Calu3 (cell line): Measurements from ENCODE around the gene MNX1. TPM values are rescaled to one million over a fixed set of nuclear protein-coding genes. Genes with fewer than 3 reads are reported as not detected.

Experiments
- BruUV-seq: library from RNA; stranded (reverse); fragments of 400-500 nt; replicated peaks from 2 replicates; lab custom pipeline; 2021; lab: Mats Ljungman, UMichigan
- CTCF ChIA-PET: fragments of 300-600 bp; sonication (Branson Sonifier 250); formaldehyde crosslinking; loops from one replicate; lab custom pipeline; 2022; ENCODE audit warnings: antibody characterized with exemption; lab: Charles Lee
- DNase-seq: peaks from one replicate; pipeline ENCODE4 v3.0.0; 2022
- H3K27ac Mint-ChIP-seq: one replicate; pipeline ENCODE4 v1.8.0; 2022; ENCODE audit warnings: mixed read lengths; ENCODE audit not compliant: unreplicated experiment
- H3K27me3 Mint-ChIP-seq: one replicate; pipeline ENCODE4 v1.8.0; 2022; ENCODE audit warnings: mixed read lengths; ENCODE audit not compliant: unreplicated experiment
- H3K36me3 Mint-ChIP-seq: one replicate; pipeline ENCODE4 v1.8.0; 2022; ENCODE audit warnings: mild to moderate bottlenecking, moderate library complexity, mixed read lengths; ENCODE audit not compliant: insufficient read depth, unreplicated experiment
- H3K4me1 Mint-ChIP-seq: one replicate; pipeline ENCODE4 v1.8.0; 2022; ENCODE audit warnings: mild to moderate bottlenecking, low read depth, mixed read lengths; ENCODE audit not compliant: unreplicated experiment
- H3K4me3 Mint-ChIP-seq: one replicate; pipeline ENCODE4 v1.8.0; 2022; ENCODE audit warnings: mild to moderate bottlenecking, low read depth, moderate library complexity, mixed read lengths; ENCODE audit not compliant: unreplicated experiment
- H3K9me3 Mint-ChIP-seq: one replicate; pipeline ENCODE4 v1.8.0; 2022; ENCODE audit warnings: low read depth, mixed read lengths; ENCODE audit not compliant: unreplicated experiment
- CTCF ChIP-seq: fragments of 200-600 bp; IDR thresholded peaks from one replicate; pipeline ENCODE4 v1.8.0; 2022; ENCODE audit warnings: antibody characterized with exemption; ENCODE audit not compliant: unreplicated experiment
- intact Hi-C: fragments of 100-400 bp; cut with micrococcal nuclease; formaldehyde crosslinking; loops from one replicate; pipeline ENCODE4 v1.10.0; 2022; ENCODE audit not compliant: unreplicated experiment
- total RNA-seq: library from RNA; stranded (reverse); gene quantifications from 2 replicates; pipeline ENCODE4 v1.2.3, GENCODE V29; 2022

MNX1 gene
- total RNA-seq, 1 experiment from 2014 or later = 28.4 TPM

GRCh38 chr7:157047148-157047547, 36.7 kb upstream of the MNX1 start:
- Mint-ChIP-seq H3K4me1 (peaks cover 9% of the 10 kb centered on the region), H3K27ac (no peak overlapping the region), H3K4me3 (no peak overlapping the region), H3K27me3 (peaks cover 14% of the 10 kb centered on the region), H3K9me3 (no peaks in the 10 kb centered on the region), H3K36me3 (no peaks in the 10 kb centered on the region)
- CTCF ChIA-PET = interaction anchor here (0.7 kb wide), 1 partner anchor 230 kb away, joined by 3 read pairs; no protein-coding TSS in a partner anchor
- peak; percentile 51 for DNase-seq
- no TSS peak for BruUV-seq
- TF ChIP-seq CTCF = no peak
- intact Hi-C loops = no loop called here

GRCh38 chr7:157046681-157047080, 36.2 kb upstream of the MNX1 start:
- no peak overlapping the region for H3K27ac Mint-ChIP-seq

GRCh38 chr7:157044943-157045660, 34.6 kb upstream of the MNX1 start:
- no peaks in the 10 kb centered on the region for H3K36me3 Mint-ChIP-seq
- H3K27ac Mint-ChIP-seq = no peak overlapping the region
- no peaks in the 10 kb centered on the region for H3K9me3 Mint-ChIP-seq
- BruUV-seq = no TSS peak
- CTCF ChIA-PET = interaction anchor here (1.3 kb wide), 1 partner anchor 21 kb away, joined by 3 read pairs; no protein-coding TSS in a partner anchor
- H3K27me3 Mint-ChIP-seq = peaks cover 34% of the 10 kb centered on the region
- DNase-seq = no peak
- intact Hi-C loops = no loop called here
- H3K4me1 Mint-ChIP-seq = peaks cover 25% of the 10 kb centered on the region
- no peak for TF ChIP-seq CTCF
- no peak overlapping the region for H3K4me3 Mint-ChIP-seq

More at GRCh38 chr7:157046681-157047080, 36.2 kb upstream of the MNX1 start:
- DNase-seq = no peak
- no peak for TF ChIP-seq CTCF
- no TSS peak for BruUV-seq
- Mint-ChIP-seq H3K36me3 (no peaks in the 10 kb centered on the region), H3K4me1 (peaks cover 14% of the 10 kb centered on the region), H3K4me3 (no peak overlapping the region), H3K27me3 (peaks cover 19% of the 10 kb centered on the region), H3K9me3 (no peaks in the 10 kb centered on the region)
- intact Hi-C loops = no loop called here
- CTCF ChIA-PET = interaction anchor here (0.7 to 1.3 kb wide), 2 partner anchors 20 to 230 kb away, joined by 3 read pairs; no protein-coding TSS in a partner anchor

- no peak overlapping the region for H3K27ac Mint-ChIP-seq
- H3K9me3 Mint-ChIP-seq = no peaks in the 10 kb centered on the region
- no peak for DNase-seq
- CTCF ChIA-PET = interaction anchor here (0.6 kb wide), 1 partner anchor 15 kb away, joined by 3 read pairs; no protein-coding TSS in a partner anchor
- H3K4me3 Mint-ChIP-seq = no peak overlapping the region
- H3K27me3 Mint-ChIP-seq = peaks cover 34% of the 10 kb centered on the region
- no peaks in the 10 kb centered on the region for H3K36me3 Mint-ChIP-seq
- TF ChIP-seq CTCF = no peak
- peaks cover 25% of the 10 kb centered on the region for H3K4me1 Mint-ChIP-seq
- BruUV-seq = no TSS peak
- intact Hi-C loops = no loop called here
Observed at GRCh38 chr7:157044147-157044687, 33.8 kb upstream of the MNX1 start.
